Upper lobe of left lung (tissue), 4 donors: ENCODE measurements around the gene ADAMTS17.

Experiments
- CTCF ChIP-seq, 6 experiments: fragments of 450-650 bp in 4 of 6; fragments of 200-600 bp in 2 of 6; sonication (generic) in 2 of 6; IDR thresholded peaks; one replicate each; pipeline ENCODE4 v1.5.1; 2016 to 2019; ENCODE audit warnings: antibody characterized with exemption in 6 of 6
- EP300 ChIP-seq, 4 donors: sonication (generic); formaldehyde crosslinking; IDR thresholded peaks; one replicate each; pipeline ENCODE4 v1.5.1; 2017; ENCODE audit warnings: antibody characterized with exemption in 4 of 4, control low read depth in 2 of 4

- no peak for TF ChIP-seq CTCF (IDR thresholded peaks at IDR 0.05)
- TF ChIP-seq EP300 (IDR thresholded peaks at IDR 0.05) = no peak
Observed at GRCh38 chr15:100049483-100049882, 292.3 kb downstream of the ADAMTS17 start.
